Measurements from ENCODE around the gene CCBE1. TPM values are rescaled to one million over a fixed set of nuclear protein-coding genes. Genes with fewer than 3 reads are reported as not detected.

CCBE1 gene
- total RNA-seq, 4 donors from 2014 or later, result 2.2 to 7.7 (median 4.1) TPM

DNA sequence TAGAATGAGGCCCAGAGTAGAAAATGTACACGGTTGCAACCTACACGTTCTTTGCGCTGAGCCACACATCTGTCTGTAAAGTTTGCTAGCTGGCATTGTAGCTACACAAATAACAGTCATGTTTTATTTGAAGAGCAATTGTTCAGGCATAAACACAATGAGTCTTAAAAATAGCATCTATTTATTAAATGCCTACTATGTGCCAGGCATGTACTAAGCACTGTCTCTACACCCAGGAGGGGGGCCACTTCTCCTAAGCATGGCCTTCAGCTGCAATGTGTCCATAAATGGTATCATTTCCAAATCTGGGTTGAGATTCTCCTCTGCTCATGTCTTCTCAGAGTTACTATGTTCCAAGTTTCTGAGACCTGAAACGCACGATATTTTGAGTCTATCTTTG, 182.1 kb downstream of the CCBE1 start:
- no peak for ATAC-seq
- peaks cover 11% of the 10 kb centered on the region for H3K27me3 ChIP-seq
- no peak overlapping the region for H3K4me3 ChIP-seq
- no peaks in the 10 kb centered on the region for H3K9me3 ChIP-seq
- 80 to 85% methylated on average over 5 of the region's 5 CpGs for WGBS, 2 donors (ENCODE audit: low coverage in 1 of 2)
- peaks cover 0 to 30% (median 3%) of the 10 kb centered on the region in 3 donors for H3K4me1 ChIP-seq
- H3K27ac ChIP-seq, result no peak overlapping the region
- no peaks in the 10 kb centered on the region for H3K36me3 ChIP-seq
- TF ChIP-seq, protein P1, sequence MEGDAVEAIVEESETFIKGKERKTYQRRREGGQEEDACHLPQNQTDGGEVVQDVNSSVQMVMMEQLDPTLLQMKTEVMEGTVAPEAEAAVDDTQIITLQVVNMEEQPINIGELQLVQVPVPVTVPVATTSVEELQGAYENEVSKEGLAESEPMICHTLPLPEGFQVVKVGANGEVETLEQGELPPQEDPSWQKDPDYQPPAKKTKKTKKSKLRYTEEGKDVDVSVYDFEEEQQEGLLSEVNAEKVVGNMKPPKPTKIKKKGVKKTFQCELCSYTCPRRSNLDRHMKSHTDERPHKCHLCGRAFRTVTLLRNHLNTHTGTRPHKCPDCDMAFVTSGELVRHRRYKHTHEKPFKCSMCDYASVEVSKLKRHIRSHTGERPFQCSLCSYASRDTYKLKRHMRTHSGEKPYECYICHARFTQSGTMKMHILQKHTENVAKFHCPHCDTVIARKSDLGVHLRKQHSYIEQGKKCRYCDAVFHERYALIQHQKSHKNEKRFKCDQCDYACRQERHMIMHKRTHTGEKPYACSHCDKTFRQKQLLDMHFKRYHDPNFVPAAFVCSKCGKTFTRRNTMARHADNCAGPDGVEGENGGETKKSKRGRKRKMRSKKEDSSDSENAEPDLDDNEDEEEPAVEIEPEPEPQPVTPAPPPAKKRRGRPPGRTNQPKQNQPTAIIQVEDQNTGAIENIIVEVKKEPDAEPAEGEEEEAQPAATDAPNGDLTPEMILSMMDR (IDR thresholded peaks at IDR 0.05), result no peak
- no peak for TF ChIP-seq EP300 (IDR thresholded peaks at IDR 0.05)
- no peak for TF ChIP-seq POLR2AphosphoS5 (IDR thresholded peaks at IDR 0.05)
- no peak for TF ChIP-seq POLR2A (IDR thresholded peaks at IDR 0.05)

DNA sequence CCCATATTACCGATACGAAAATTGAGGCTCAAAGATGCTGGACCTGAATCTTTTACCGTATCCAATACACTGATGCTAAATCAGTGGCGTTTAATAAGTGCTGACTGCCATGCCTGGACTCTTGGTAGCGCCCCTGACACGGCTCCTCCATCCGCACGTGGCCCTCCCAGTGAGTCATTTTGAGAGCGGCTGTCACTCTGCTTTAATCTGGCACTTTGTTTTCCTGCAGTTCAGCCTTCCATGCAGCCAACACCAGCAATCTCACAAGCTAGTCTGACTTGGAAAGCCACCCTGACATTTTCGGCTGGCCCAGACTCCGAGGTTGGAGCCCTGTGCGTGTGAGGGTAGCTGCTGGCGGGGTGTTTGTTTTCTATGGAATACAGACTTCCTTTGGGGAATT, 183.0 kb downstream of the CCBE1 start:
- peaks cover 0 to 39% (median 3%) of the 10 kb centered on the region in 3 donors for H3K4me1 ChIP-seq
- H3K27me3 ChIP-seq, result peaks cover 11% of the 10 kb centered on the region
- H3K27ac ChIP-seq, result no peak overlapping the region
- no peak overlapping the region for H3K4me3 ChIP-seq
- H3K9me3 ChIP-seq, result no peaks in the 10 kb centered on the region
- whole genome bisulfite sequencing, 2 donors (ENCODE audit: low coverage in 1 of 2), result 42 to 67% methylated on average over 4 to 6 of the region's 13 CpGs
- TF ChIP-seq POLR2AphosphoS5 (IDR thresholded peaks at IDR 0.05) (no peak), POLR2A (IDR thresholded peaks at IDR 0.05) (no peak), EP300 (IDR thresholded peaks at IDR 0.05) (no peak)
- TF ChIP-seq, protein P1 (IDR thresholded peaks at IDR 0.05), result no peak
- peak; percentile 69 for ATAC-seq
- H3K36me3 ChIP-seq, result no peaks in the 10 kb centered on the region

DNA sequence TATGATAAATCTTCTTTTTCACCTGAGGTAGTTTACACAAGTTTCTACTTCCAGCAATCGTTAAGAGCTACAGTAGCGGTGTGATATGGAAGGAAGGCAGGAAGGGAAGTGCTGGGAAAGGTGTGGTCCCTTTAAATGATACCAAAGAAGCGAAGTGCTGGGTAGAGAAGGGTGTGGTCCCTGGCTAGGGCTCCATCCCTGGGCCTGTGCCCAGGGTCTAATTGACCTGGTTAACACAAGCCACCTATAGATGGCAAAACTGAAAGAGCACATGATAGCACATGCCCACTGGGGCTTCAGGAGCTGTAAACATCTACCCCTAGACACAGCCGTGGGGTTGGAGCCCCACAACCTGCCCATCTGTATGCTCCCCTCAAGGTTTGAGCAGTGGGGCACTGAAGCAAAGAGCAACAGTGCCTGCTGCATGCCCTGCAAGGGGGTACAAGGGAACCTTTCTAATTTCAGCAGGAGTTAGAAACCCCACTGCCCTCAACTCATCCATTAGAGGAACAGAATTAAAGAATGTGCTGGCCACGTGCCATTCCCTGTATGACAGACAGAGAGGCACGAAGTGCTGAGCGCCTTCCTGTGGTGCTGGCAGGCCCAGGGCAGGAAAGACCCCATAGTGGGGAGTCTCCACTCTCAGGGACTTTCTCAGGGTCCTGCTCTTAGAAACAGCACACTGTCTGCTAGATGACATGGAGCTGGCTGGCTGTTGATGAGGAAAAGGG, 185.0 kb downstream of the CCBE1 start:
- H3K27ac ChIP-seq, result no peak overlapping the region
- peaks cover 11% of the 10 kb centered on the region for H3K27me3 ChIP-seq
- H3K9me3 ChIP-seq, result no peaks in the 10 kb centered on the region
- no peak overlapping the region for H3K4me3 ChIP-seq
- peaks cover 0 to 43% (median 5%) of the 10 kb centered on the region in 3 donors for H3K4me1 ChIP-seq
- WGBS, 2 donors (ENCODE audit: low coverage in 1 of 2), result 71% methylated on average over 6 of the region's 7 CpGs; no CpG with 5 or more reads in 1 of the 2 donors
- no peaks in the 10 kb centered on the region for H3K36me3 ChIP-seq
- TF ChIP-seq POLR2AphosphoS5 (IDR thresholded peaks at IDR 0.05) (no peak), EP300 (IDR thresholded peaks at IDR 0.05) (no peak), POLR2A (IDR thresholded peaks at IDR 0.05) (no peak)
- TF ChIP-seq, protein P1 (IDR thresholded peaks at IDR 0.05), result no peak
- no peak for ATAC-seq

DNA sequence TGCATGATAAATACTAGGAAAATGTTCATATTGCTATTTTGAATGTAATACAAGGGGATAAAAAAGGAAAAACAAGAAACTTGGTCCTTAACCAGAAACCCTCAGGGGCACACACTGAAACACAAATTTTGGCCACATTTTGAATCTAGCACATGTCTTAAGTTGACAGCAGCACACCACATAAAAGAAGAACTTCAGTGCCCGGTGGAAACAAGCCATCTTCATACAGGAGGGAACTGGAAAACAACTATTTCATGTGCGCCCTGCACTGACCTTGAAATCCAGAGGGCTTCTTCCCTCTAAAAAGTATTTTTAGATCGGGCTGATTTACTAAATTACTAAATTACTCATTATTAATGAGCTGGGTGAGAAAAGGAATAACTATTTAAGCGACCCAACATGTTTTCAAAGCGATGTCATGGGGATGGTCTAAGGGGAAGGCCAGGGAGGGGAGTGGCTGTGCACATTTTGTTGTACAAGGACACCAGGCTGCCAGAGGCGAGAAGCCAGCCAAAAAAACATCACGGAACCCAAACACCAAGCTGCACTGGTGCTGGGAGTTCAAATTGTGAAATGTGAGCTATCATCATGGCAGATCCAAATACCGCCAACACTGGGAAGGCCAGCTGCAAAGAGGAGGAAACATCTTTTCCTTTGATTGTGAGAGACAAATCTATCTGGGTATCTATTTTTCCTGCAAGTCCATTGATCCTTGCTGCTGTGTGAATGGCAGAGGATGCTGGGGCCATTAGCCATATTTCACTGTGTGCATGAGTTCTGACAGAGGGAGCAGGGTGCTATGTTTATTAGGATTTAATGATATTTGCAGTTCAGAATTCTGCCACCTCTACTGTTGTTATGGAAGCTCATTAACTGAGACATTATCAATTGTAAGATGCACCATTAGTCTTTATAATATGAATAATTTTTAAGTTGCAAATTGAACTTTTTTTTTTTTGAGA, 187.5 kb downstream of the CCBE1 start:
- Histone ChIP-seq H3K36me3 (no peaks in the 10 kb centered on the region), H3K27ac (peak overlapping the region in 2 of 4 donors; percentile 1 to 22), H3K9me3 (no peaks in the 10 kb centered on the region), H3K27me3 (peaks cover 11% of the 10 kb centered on the region), H3K4me1 (peaks cover 0 to 22% (median 4%) of the 10 kb centered on the region in 3 donors), H3K4me3 (no peak overlapping the region)
- 47% methylated on average over 8 of the region's 8 CpGs for WGBS, 2 donors (ENCODE audit: low coverage in 1 of 2)
- ATAC-seq, result peak; percentile 72
- TF ChIP-seq POLR2AphosphoS5 (IDR thresholded peaks at IDR 0.05) (peak; percentile 37), POLR2A (IDR thresholded peaks at IDR 0.05) (no peak)
- TF ChIP-seq, protein P1 (IDR thresholded peaks at IDR 0.05), result no peak
